Neural crest cell (in vitro differentiated cells): ENCODE results near the gene EXOC6B. TPM values are rescaled to one million over a fixed set of nuclear protein-coding genes. Genes with fewer than 3 reads are reported as not detected.

ENCODE experiments used
- DNase-seq: peaks from one replicate; pipeline ENCODE4 v3.0.0; 2021; ENCODE audit warnings: low read depth, mixed read lengths, low spot score
- H3K27ac Mint-ChIP-seq: one replicate; pipeline ENCODE4 v1.8.0; 2021; ENCODE audit warnings: mild to moderate bottlenecking, mixed read lengths; ENCODE audit not compliant: unreplicated experiment
- H3K27me3 Mint-ChIP-seq: 2 replicates; pipeline ENCODE4 v1.8.0; 2021; ENCODE audit warnings: low read depth, mild to moderate bottlenecking, mixed read lengths
- H3K36me3 Mint-ChIP-seq: 2 replicates; pipeline ENCODE4 v1.8.0; 2021; ENCODE audit warnings: low read depth, mild to moderate bottlenecking, mixed read lengths
- H3K4me1 Mint-ChIP-seq: 2 replicates; pipeline ENCODE4 v1.8.0; 2021; ENCODE audit warnings: mixed read lengths
- H3K4me3 Mint-ChIP-seq: one replicate; pipeline ENCODE4 v1.8.0; 2021; ENCODE audit warnings: mild to moderate bottlenecking, mixed read lengths
- H3K9me3 Mint-ChIP-seq: 2 replicates; pipeline ENCODE4 v1.8.0; 2021; ENCODE audit warnings: mixed read lengths
- CTCF ChIP-seq: fragments of 200-600 bp; sonication (generic); conservative IDR thresholded peaks from 2 replicates; pipeline ENCODE4 v1.5.0; 2021; ENCODE audit warnings: antibody characterized with exemption, mild to moderate bottlenecking
- total RNA-seq: library from RNA; stranded (reverse); gene quantifications from 2 replicates; pipeline ENCODE4 v1.2.1, GENCODE V29; 2021

EXOC6B gene
- total RNA-seq, 1 donor from 2014 or later = 28.2 TPM

- TF ChIP-seq CTCF = no peak
- H3K27me3 Mint-ChIP-seq = no peaks in the 10 kb centered on the region
- no peak for DNase-seq
- peaks cover 5% of the 10 kb centered on the region for H3K9me3 Mint-ChIP-seq
- no peak overlapping the region for H3K27ac Mint-ChIP-seq
- H3K36me3 Mint-ChIP-seq = peaks cover 7% of the 10 kb centered on the region
- H3K4me1 Mint-ChIP-seq = peaks cover 3% of the 10 kb centered on the region
- H3K4me3 Mint-ChIP-seq = no peak overlapping the region
Observed at GRCh38 chr2:72350852-72351251, 475.0 kb downstream of the EXOC6B start.

GRCh38 chr2:72349016-72349415, 476.8 kb downstream of the EXOC6B start:
- Mint-ChIP-seq H3K36me3 (peaks cover 22% of the 10 kb centered on the region), H3K27me3 (no peaks in the 10 kb centered on the region), H3K4me3 (no peak overlapping the region), H3K27ac (no peak overlapping the region), H3K9me3 (peaks cover 17% of the 10 kb centered on the region), H3K4me1 (peaks cover 3% of the 10 kb centered on the region)
- TF ChIP-seq CTCF = no peak
- DNase-seq = no peak

- no peak overlapping the region for H3K27ac Mint-ChIP-seq
- H3K9me3 Mint-ChIP-seq = peaks cover 19% of the 10 kb centered on the region
- H3K27me3 Mint-ChIP-seq = no peaks in the 10 kb centered on the region
- peaks cover 26% of the 10 kb centered on the region for H3K36me3 Mint-ChIP-seq
- H3K4me3 Mint-ChIP-seq = no peak overlapping the region
- H3K4me1 Mint-ChIP-seq = peaks cover 3% of the 10 kb centered on the region
- no peak for TF ChIP-seq CTCF
- DNase-seq = no peak
Observed at GRCh38 chr2:72347081-72347480, 478.8 kb downstream of the EXOC6B start.

GRCh38 chr2:72341639-72342038, 484.2 kb downstream of the EXOC6B start:
- peaks cover 23% of the 10 kb centered on the region for H3K36me3 Mint-ChIP-seq
- peaks cover 14% of the 10 kb centered on the region for H3K9me3 Mint-ChIP-seq
- H3K27ac Mint-ChIP-seq = no peak overlapping the region
- no peak for DNase-seq
- H3K4me3 Mint-ChIP-seq = no peak overlapping the region
- H3K27me3 Mint-ChIP-seq = no peaks in the 10 kb centered on the region
- no peak for TF ChIP-seq CTCF
- H3K4me1 Mint-ChIP-seq = no peaks in the 10 kb centered on the region

GRCh38 chr2:72340665-72341064, 485.2 kb downstream of the EXOC6B start:
- Mint-ChIP-seq H3K36me3 (peaks cover 22% of the 10 kb centered on the region), H3K4me1 (no peaks in the 10 kb centered on the region), H3K9me3 (peaks cover 13% of the 10 kb centered on the region), H3K27me3 (no peaks in the 10 kb centered on the region), H3K4me3 (no peak overlapping the region), H3K27ac (no peak overlapping the region)
- TF ChIP-seq CTCF = no peak
- no peak for DNase-seq

GRCh38 chr2:72338076-72338475, 487.8 kb downstream of the EXOC6B start:
- DNase-seq = no peak
- H3K9me3 Mint-ChIP-seq = no peaks in the 10 kb centered on the region
- no peak overlapping the region for H3K27ac Mint-ChIP-seq
- H3K27me3 Mint-ChIP-seq = no peaks in the 10 kb centered on the region
- no peaks in the 10 kb centered on the region for H3K36me3 Mint-ChIP-seq
- no peak for TF ChIP-seq CTCF
- H3K4me1 Mint-ChIP-seq = no peaks in the 10 kb centered on the region
- H3K4me3 Mint-ChIP-seq = no peak overlapping the region
